NOMO-1 treated with dmso at 0.1 percent for 144 hours (cell line): ENCODE measurements around the gene AMDHD1.
"Not testable (repeated sequence)": the region's sequence is repeated elsewhere in the genome, so short reads cannot be mapped to it uniquely, and the experiment has no call there.

Source experiments
- DNase-seq: peaks from one replicate; lab custom pipeline; 2025; ENCODE audit not compliant: unreplicated experiment; lab: John Stamatoyannopoulos, UW

The AMDHD1 gene

DNA sequence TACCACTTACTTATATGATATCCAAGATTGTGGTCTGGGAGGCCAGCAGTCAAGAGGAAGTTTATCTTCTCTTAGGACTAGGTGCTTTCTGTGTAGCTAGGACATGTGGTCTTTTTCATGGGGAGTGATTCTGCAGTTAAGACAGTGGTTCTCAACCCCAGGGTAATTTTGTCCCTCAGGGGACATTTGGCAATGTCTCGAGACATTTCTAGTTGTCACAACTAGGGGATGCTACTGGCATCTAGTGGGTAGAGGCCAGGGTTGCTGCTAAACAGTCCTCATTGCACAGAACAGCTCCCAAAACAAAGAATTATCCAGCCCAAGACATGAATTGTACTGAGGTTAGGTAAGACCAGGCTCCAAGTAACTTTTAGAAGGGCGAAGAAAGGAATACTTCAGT is 20.0 kb downstream of the AMDHD1 start:
- DNase-seq = peak; percentile 24

GRCh38 chr12:95966287-95966870 is 23.2 kb downstream of the AMDHD1 start:
- no peak for DNase-seq

GRCh38 chr12:95967301-95967700 is 24.2 kb downstream of the AMDHD1 start:
- no peak for DNase-seq

DNA sequence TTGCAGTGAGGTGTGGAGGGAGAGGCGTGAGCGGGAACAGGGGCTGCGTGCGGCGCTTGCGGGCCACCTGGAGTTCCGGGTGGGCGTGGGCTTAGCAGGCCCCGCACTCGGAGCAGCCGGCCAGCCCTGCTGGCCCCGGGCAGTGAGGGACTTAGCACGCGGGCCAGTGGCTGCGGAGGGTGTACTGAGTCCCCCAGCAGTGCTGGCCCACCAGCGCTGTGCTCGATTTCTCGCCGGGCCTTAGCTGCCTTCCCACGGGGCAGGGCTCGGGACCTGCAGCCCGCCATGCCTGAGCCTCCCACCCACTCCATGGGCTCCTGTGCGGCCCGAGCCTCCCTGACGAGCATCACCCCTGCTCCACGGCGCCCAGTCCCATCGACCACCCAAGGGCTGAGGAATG is 26.0 kb downstream of the AMDHD1 start:
- not testable (repeated sequence) for DNase-seq

- no peak for DNase-seq
Measured at GRCh38 chr12:95970905-95971304, 27.8 kb downstream of the AMDHD1 start.

- no peak for DNase-seq
Measured at GRCh38 chr12:95972832-95973456, 29.8 kb downstream of the AMDHD1 start.

GRCh38 chr12:95974358-95974757 is 31.2 kb downstream of the AMDHD1 start:
- no peak for DNase-seq

- no peak for DNase-seq
Measured at GRCh38 chr12:95975491-95975890, 32.4 kb downstream of the AMDHD1 start.

- DNase-seq = no peak
Measured at GRCh38 chr12:95976416-95976832, 33.3 kb downstream of the AMDHD1 start.

- DNase-seq = no peak
Measured at GRCh38 chr12:95977764-95978305, 34.7 kb downstream of the AMDHD1 start.

DNA sequence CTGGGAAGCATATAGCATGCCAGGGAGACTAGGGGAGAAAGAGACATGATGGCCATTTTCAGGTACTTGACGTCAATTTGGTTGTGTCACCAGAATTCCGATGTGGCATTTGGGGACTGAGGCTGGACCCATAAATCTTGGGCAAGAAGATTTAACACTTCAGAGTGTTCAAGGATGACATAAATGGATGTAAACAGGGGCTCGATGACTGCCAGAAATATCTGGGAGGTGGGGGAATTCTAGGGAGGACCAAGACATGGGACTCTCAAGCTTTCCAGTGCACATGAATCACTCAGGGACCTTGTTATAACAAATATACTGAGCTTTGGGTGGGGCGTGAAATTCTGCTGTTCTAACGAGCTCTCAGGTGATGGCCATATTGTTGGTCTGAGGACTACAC is 35.2 kb downstream of the AMDHD1 start:
- no peak for DNase-seq

DNA sequence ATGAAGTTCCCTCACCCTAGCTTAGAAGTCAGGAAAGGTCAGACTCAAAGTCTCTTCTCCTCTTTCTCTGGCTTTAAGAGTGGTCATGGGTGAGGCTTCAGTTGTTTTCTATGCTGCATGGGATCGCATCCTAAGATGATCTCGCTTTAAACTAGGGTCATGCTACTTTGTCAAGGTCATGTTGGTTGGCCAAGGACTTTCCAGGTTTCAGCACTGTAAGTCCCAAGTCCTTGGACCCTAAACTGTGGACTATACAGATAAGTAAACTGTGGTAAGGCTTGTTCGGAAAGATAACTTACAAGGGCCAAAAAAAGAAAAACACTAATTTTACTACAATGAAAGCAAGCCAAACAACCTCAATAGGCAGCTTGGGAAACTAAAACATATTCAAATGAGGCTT is 35.6 kb downstream of the AMDHD1 start:
- DNase-seq = no peak

- DNase-seq = no peak
Measured at GRCh38 chr12:95980437-95980836, 37.3 kb downstream of the AMDHD1 start.

DNA sequence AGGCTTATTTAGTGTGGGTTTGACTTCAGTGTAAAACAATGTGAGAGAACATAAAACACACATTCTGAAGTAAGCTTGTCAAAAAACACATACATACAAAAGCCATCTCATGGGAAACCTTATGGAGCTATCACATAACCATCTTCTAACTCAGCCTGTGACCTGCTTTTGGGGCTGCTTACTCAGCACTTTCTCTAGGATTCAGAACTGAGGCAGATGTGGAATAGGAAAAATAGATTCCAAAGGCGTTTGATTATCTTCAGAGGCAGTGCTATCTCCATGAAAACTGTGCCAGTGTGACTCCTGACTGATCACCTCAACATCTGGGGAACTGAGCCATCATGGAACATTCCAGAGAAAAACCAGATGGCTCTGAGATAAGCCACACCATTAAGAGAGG is 39.5 kb downstream of the AMDHD1 start:
- no peak for DNase-seq

DNA sequence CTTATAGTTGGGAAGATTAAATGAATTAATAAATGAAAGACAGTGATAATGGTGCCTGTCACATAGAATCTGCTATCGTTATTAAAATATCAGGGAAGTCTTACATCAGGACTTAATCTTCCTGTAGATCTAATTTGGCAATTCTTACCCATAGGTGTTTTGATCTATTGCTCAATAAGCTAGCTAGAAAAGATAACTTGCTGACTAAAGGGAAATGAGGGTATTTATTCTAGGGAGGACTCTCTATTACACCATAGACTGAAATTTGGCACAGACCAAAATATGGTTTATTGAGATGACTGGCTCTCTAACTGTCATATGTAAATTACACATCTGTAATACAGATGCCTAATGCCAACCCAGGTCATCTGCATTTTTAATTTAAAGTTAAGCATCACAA is 41.6 kb downstream of the AMDHD1 start:
- DNase-seq = no peak

DNA sequence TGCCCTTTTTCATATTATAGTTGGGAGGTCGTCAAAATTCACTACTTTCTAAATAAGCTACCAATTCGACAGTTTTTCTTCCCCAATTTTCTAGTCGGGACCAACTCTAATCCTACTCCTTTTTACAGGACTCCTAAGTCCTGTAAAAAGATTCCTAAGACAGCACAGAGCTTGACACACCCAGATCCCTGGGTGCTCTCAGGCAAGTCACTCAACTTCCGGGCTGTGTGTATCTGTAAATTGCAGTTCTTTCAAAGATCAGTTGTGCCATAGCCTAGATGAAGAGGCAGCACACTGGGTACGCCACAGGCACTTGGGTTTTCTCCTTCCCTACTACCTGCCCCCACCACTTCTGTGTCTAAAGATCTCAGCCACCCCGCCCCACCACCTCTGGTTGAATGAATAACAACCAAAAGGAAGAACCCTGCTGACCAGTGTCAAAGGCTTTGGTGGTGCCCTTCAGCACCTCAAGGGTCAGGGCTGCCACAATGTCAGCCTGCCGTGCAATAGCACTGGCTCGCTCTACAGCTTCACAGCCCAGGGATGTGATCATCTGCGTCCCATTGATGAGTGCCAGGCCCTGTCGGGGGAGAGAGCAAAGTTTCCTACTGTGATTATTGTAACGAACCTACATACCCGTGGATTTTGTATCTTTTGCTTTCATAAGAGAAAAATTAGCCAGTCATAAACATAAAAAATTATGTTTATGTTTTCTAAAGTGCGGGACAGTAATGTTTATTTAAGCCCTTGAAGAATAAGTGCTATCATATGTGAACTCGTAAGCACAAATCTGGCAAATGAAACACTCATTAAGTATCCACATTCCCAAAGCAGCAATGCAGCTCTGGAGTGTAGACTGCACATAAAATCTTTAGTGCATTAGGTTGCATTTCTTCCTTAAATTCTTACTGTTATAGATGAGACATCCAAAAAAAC is 43.8 kb downstream of the AMDHD1 start:
- no peak for DNase-seq

- no peak for DNase-seq
Measured at GRCh38 chr12:95988506-95989275, 45.6 kb downstream of the AMDHD1 start.

- DNase-seq = no peak
Measured at GRCh38 chr12:95989504-95990123, 46.5 kb downstream of the AMDHD1 start.

GRCh38 chr12:95990136-95990535 is 47.0 kb downstream of the AMDHD1 start:
- DNase-seq = no peak

GRCh38 chr12:95993907-95994306 is 50.8 kb downstream of the AMDHD1 start:
- DNase-seq = no peak

DNA sequence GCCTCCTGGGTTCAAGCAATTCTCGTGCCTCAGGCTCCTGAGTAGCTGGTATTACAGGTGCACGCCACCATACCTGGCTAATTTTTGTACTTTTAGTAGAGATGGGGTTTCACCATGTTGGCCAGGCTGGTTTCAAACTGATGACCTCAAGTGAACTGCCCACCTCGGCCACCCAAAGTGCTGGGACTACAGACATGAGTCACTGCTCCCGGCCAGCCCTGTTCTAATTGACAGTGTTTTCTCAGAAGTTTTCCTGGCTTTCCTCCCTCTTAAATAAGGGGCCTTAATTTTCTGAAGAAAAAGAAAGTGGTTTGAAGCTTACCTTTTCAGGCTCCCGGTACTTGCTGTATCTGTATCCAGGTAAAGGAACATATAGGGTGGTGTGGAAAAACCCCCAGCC is 51.3 kb downstream of the AMDHD1 start:
- DNase-seq = no peak
